KMS-11 (cell line): ENCODE data around the gene ENKD1.
"Not testable (repeated sequence)": the region's sequence is repeated elsewhere in the genome, so short reads cannot be mapped to it uniquely, and the experiment has no call there.

Experiments
- H2AFZ ChIP-seq: fragments of 200-600 bp; sonication (generic); 2 replicates; pipeline ENCODE4 v1.6.1; 2016; ENCODE audit warnings: antibody characterized with exemption, mixed run types, low read depth
- H3K27ac ChIP-seq: fragments of 200-600 bp; sonication (generic); 2 replicates; pipeline ENCODE4 v1.6.1; 2016; ENCODE audit warnings: mild to moderate bottlenecking, mixed run types
- H3K27me3 ChIP-seq: fragments of 200-600 bp; sonication (generic); 2 replicates; pipeline ENCODE4 v1.6.1; 2017; ENCODE audit warnings: mild to moderate bottlenecking, low read depth, mixed run types, moderate library complexity; ENCODE audit not compliant: insufficient read depth
- H3K36me3 ChIP-seq: fragments of 200-600 bp; sonication (generic); 2 replicates; pipeline ENCODE4 v1.6.1; 2017; ENCODE audit warnings: mild to moderate bottlenecking, mixed run types; ENCODE audit not compliant: insufficient read depth
- H3K4me1 ChIP-seq: fragments of 200-600 bp; sonication (generic); 2 replicates; pipeline ENCODE4 v1.6.1; 2016; ENCODE audit warnings: mild to moderate bottlenecking, low read depth, mixed run types; ENCODE audit not compliant: poor library complexity, severe bottlenecking
- H3K4me2 ChIP-seq: fragments of 200-600 bp; sonication (generic); 2 replicates; pipeline ENCODE4 v1.7.0; 2016; ENCODE audit warnings: mild to moderate bottlenecking, mixed run types
- H3K4me3 ChIP-seq: fragments of 200-600 bp; sonication (generic); IDR thresholded peaks from 2 replicates; pipeline ENCODE4 v1.6.1; 2017; ENCODE audit warnings: low read depth, low read length, mixed read lengths; ENCODE audit not compliant: insufficient read depth
- H3K79me2 ChIP-seq: fragments of 200-600 bp; sonication (generic); 2 replicates; pipeline ENCODE4 v1.6.1; 2016; ENCODE audit warnings: low read depth, mixed run types; ENCODE audit not compliant: insufficient read depth
- H3K9ac ChIP-seq: fragments of 200-600 bp; sonication (generic); 2 replicates; pipeline ENCODE4 v1.6.1; 2016; ENCODE audit warnings: mild to moderate bottlenecking, mixed run types
- H4K20me1 ChIP-seq: fragments of 200-600 bp; sonication (generic); 2 replicates; pipeline ENCODE4 v1.6.1; 2016; ENCODE audit warnings: mild to moderate bottlenecking, mixed run types; ENCODE audit not compliant: insufficient read depth
- TF ChIP-seq, protein P1 (sequence below): fragments of 200-600 bp; sonication (generic); conservative IDR thresholded peaks from 2 replicates; pipeline ENCODE4 v1.6.1; 2017; ENCODE audit warnings: low read depth, mild to moderate bottlenecking, antibody characterized with exemption, low read length, moderate library complexity, mixed read lengths

ENKD1 gene

DNA sequence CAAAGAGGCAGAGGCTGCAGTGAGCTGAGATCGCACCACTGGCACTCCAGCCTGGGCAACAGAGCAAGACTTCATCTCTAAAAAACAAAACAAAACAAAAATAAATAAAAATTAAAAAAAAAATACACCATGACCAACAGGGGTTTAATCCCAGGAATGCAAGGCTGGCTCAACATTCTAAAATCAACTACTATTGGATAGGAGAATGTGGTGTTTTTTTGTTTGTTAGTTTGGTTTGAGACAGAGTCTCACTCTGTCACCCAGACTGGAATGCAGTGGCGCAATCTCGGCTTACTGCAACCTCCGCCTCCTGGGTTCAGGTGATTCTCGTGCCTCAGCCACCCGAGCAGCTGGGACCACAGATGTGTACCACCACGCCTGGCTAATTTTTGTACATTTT is 32.7 kb upstream of the ENKD1 start:
- Histone ChIP-seq H4K20me1 (no peaks in the 10 kb centered on the region), H3K9ac (no peak overlapping the region), H3K36me3 (no peaks in the 10 kb centered on the region), H3K27me3 (no peaks in the 10 kb centered on the region), H3K4me1 (no peaks in the 10 kb centered on the region), H3K79me2 (no peaks in the 10 kb centered on the region), H2AFZ (no peak overlapping the region), H3K4me3 (no peak overlapping the region), H3K27ac (no peak overlapping the region), H3K4me2 (no peak overlapping the region)
- TF ChIP-seq, protein P1, sequence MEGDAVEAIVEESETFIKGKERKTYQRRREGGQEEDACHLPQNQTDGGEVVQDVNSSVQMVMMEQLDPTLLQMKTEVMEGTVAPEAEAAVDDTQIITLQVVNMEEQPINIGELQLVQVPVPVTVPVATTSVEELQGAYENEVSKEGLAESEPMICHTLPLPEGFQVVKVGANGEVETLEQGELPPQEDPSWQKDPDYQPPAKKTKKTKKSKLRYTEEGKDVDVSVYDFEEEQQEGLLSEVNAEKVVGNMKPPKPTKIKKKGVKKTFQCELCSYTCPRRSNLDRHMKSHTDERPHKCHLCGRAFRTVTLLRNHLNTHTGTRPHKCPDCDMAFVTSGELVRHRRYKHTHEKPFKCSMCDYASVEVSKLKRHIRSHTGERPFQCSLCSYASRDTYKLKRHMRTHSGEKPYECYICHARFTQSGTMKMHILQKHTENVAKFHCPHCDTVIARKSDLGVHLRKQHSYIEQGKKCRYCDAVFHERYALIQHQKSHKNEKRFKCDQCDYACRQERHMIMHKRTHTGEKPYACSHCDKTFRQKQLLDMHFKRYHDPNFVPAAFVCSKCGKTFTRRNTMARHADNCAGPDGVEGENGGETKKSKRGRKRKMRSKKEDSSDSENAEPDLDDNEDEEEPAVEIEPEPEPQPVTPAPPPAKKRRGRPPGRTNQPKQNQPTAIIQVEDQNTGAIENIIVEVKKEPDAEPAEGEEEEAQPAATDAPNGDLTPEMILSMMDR: no peak

DNA sequence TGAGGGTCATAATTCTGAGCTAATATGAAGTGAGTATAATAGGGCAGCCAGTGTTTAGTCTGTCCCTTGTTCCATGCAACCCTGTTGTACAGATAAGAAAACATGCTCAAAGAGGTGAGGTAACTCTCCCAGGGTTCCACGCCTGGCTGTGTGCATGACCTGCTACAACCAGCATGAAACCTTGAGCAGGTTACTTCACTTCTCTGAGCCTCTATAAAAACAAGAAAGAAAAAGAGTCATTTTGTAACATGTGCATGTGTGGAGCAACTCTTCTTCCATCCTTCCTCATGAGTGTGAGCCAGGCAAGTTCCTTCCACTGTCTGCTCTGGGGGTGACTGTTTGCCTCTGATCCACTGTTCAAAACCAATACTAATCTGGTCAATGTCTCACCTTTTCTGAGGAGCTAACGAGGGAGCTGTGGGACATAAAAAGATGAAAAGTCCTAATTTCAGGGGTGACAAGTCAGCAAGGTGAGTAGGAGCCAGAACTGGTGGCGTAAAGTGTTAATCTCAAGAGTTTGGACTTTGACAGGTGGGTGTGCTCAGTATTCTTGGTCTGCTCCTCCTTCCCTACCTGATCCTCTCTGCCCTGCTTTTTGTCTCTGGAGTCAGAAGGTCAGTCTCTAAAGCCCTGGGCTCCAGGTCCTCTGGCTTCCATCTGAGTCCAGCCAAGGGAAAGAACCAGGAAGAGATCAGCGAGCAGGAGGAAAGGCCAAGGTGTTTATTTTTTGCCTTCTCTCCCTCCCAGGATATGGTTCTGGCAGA is 31.1 kb upstream of the ENKD1 start:
- Histone ChIP-seq H4K20me1 (no peaks in the 10 kb centered on the region), H2AFZ (no peak overlapping the region), H3K27me3 (no peaks in the 10 kb centered on the region), H3K9ac (no peak overlapping the region), H3K36me3 (no peaks in the 10 kb centered on the region), H3K79me2 (no peaks in the 10 kb centered on the region), H3K4me1 (no peaks in the 10 kb centered on the region), H3K4me3 (no peak overlapping the region), H3K27ac (no peak overlapping the region), H3K4me2 (no peak overlapping the region)
- TF ChIP-seq, protein P1: no peak

DNA sequence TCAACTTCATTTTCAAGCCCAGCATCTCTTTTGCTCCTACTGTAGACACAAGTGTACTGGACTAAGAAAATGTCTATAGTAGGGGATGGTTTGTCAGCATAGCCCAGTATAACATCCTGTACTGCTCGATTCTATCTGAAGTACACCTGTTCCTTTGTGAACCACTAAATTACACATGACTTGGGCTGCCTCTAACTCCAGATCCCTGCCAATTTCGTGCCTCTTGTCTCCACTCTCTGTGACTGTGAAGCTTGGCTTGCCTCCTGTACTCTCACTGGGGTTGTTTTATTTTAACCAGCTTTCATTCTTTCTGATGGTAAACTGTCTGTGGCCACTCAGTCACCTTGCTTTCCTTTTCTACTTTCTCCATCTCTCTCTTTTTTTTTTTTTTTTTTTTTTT is 28.1 kb upstream of the ENKD1 start:
- no peak overlapping the region for H3K4me2 ChIP-seq
- H3K4me3 ChIP-seq: no peak overlapping the region
- H3K27me3 ChIP-seq: no peaks in the 10 kb centered on the region
- H2AFZ ChIP-seq: no peak overlapping the region
- H3K79me2 ChIP-seq: no peaks in the 10 kb centered on the region
- no peak overlapping the region for H3K27ac ChIP-seq
- H3K9ac ChIP-seq: no peak overlapping the region
- no peaks in the 10 kb centered on the region for H3K36me3 ChIP-seq
- no peaks in the 10 kb centered on the region for H4K20me1 ChIP-seq
- TF ChIP-seq, protein P1: no peak
- no peaks in the 10 kb centered on the region for H3K4me1 ChIP-seq

DNA sequence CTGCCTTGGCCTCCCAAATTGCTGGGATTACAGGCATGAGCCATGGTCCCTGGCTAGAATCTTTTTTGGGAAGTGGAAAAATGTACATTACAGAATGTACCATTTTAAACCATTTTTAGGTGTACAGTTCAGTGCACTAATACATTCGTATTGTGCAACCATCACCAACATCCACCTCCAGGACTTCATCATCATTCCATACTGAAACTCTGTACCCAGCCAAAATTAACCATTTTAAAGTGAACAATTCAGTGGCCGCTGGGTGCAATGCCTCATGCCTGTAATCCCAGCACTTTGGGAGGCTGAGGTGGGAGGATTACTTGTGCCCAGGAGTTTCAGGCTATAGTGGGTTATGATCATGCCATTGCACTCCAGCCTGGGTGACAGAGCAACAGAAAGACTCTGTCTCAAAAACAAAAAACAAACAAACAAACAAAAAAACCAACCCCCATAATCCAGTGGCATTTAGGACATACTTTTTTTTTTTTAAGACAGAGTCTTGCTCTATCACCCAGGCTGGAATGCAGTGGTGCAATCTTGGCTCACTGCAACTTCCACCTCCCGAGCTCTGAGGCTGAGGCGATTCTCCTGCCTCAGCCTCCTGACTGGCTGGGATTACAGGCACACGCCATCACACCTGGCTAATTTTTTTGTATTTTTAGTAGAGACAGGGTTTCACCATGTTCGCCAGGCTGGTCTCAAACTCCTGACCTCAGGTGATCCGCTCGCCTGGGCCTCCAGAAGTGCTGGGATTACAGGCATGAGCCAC is 27.2 kb upstream of the ENKD1 start:
- H3K36me3 ChIP-seq, H3K27me3 ChIP-seq, H3K4me1 ChIP-seq, H3K79me2 ChIP-seq, H3K9ac ChIP-seq, H4K20me1 ChIP-seq, H3K4me2 ChIP-seq, H3K27ac ChIP-seq, H2AFZ ChIP-seq, H3K4me3 ChIP-seq: not testable (repeated sequence)
